Ovary (tissue), 9 donors: ENCODE results near the gene SLC33A1. TPM values are rescaled to one million over a fixed set of nuclear protein-coding genes. Genes with fewer than 3 reads are reported as not detected.

Experiments
- DNase-seq, 5 donors: peaks; one replicate each; pipeline ENCODE4 v3.0.0-alpha.2; 2019 to 2020
- H3K27ac ChIP-seq, 2 donors: fragments of 200-600 bp; one replicate each; pipeline versions ENCODE4 v1.5.1 to v1.8.0; 2019 to 2022
- H3K27me3 ChIP-seq: fragments of 200-600 bp; one replicate; pipeline ENCODE4 v1.8.0; 2022
- H3K36me3 ChIP-seq: fragments of 200-600 bp; sonication (generic); one replicate; pipeline ENCODE4 v1.5.1; 2019
- H3K4me1 ChIP-seq: one replicate; pipeline ENCODE4 v1.8.1; 2013; ENCODE audit warnings: mild to moderate bottlenecking, moderate library complexity; ENCODE audit not compliant: insufficient read depth
- H3K4me3 ChIP-seq: fragments of 200-600 bp; sonication (generic); one replicate; pipeline ENCODE4 v1.5.1; 2017
- H3K9me3 ChIP-seq, 2 donors: fragments of 200-600 bp in 1 of 2; sonication (generic) in 1 of 2; one replicate each; pipeline versions ENCODE4 v1.5.1 to v1.8.1; 2013 to 2019; ENCODE audit warnings: mild to moderate bottlenecking in 1 of 2, moderate library complexity in 1 of 2
- CTCF ChIP-seq, 3 donors: fragments of 450-650 bp in 2 of 3; fragments of 200-600 bp in 1 of 3; IDR thresholded peaks; one replicate each; pipeline versions ENCODE4 v1.5.1 to v1.8.0; 2016 to 2022; ENCODE audit warnings: antibody characterized with exemption in 3 of 3, mild to moderate bottlenecking in 1 of 3
- EP300 ChIP-seq: sonication (generic); formaldehyde crosslinking; IDR thresholded peaks from one replicate; pipeline ENCODE4 v1.6.1; 2017; ENCODE audit warnings: antibody characterized with exemption
- POLR2A ChIP-seq: fragments of 450-650 bp; IDR thresholded peaks from one replicate; pipeline ENCODE4 v1.6.1; 2017; ENCODE audit warnings: antibody characterized with exemption, mild to moderate bottlenecking, moderate library complexity
- WGBS, 3 donors: extraction: QIAGEN DNeasy Blood & Tissue Kit in 1 of 3; methylation state at CpG; one replicate each; pipeline versions ENCODE4 v1.1.5 to v1.1.7; 2013 to 2017; 5-methylcytosine and 5-hydroxymethylcytosine counted together
- intact Hi-C, 4 donors: fragments of 100-400 bp; cut with DNase I; formaldehyde crosslinking; loops; one replicate each; pipeline versions ENCODE4 v1.11.0 to v1.15.1; 2022 to 2023
- polyA plus RNA-seq, 2 donors: library from polyadenylated mRNA; stranded (reverse); fragments of 200-250 nt in 1 of 2; fragments of 350-450 nt in 1 of 2; fragmentation: Illumina TruSeq in 1 of 2; extraction: RNeasy Lipid Tissue Mini Kit (QIAGEN cat#74804) in 1 of 2; gene quantifications; one replicate each; pipeline ENCODE4 v1.2.3, GENCODE V29; 2013 to 2014
- total RNA-seq, 7 donors: library from RNA; depleted of rRNA in 2 of 7; stranded (reverse); fragments of >200 nt in 2 of 7; fragmentation: NEBNext Ultra II Directional in 3 of 7; extraction: Animal tissue kit (Norgen Biotek cat#: 25700) in 3 of 7; gene quantifications; one replicate each; pipeline versions ENCODE4 v1.1.0 to v1.2.4, GENCODE V29; 2016 to 2023
- donor health status: DM: no; HTN: no; CAD: no; lungs with moderate emphysema.
- donor health status: DM: no; HTN: no; CAD: no.
- donor health status: Bipolar disorder and iron deficiency.
- donor health status: DM: yes; HTN: yes; CAD: no.
- donor health status: DM: no; HTN: no; CAD: no.
- donor health status: DM: yes; HTN: yes; CAD: no.

The SLC33A1 gene
- total and polyA plus RNA-seq, 9 donors, result 10.9 to 35.4 (median 23.7) TPM

- intact Hi-C loops, result no loop called here
- no peaks in the 10 kb centered on the region for H3K27me3 ChIP-seq
- H3K4me1 ChIP-seq, result no peaks in the 10 kb centered on the region
- H3K4me3 ChIP-seq, result no peak overlapping the region
- TF ChIP-seq EP300, result no peak
- TF ChIP-seq CTCF (IDR thresholded peaks at IDR 0.05), result no peak
- TF ChIP-seq POLR2A, result no peak
- DNase-seq, result no peak
- H3K36me3 ChIP-seq, result no peaks in the 10 kb centered on the region
- peaks cover 0 to 8% of the 10 kb centered on the region in 2 donors for H3K9me3 ChIP-seq
- H3K27ac ChIP-seq, result no peak overlapping the region
Measured at GRCh38 chr3:155780291-155780690, 73.9 kb downstream of the SLC33A1 start.

- H3K9me3 ChIP-seq, result peaks cover 0 to 7% of the 10 kb centered on the region in 2 donors
- H3K36me3 ChIP-seq, result no peaks in the 10 kb centered on the region
- no peaks in the 10 kb centered on the region for H3K27me3 ChIP-seq
- H3K4me3 ChIP-seq, result no peak overlapping the region
- no peak overlapping the region for H3K27ac ChIP-seq
- DNase-seq, result no peak
- no peaks in the 10 kb centered on the region for H3K4me1 ChIP-seq
- TF ChIP-seq EP300, result no peak
- no peak for TF ChIP-seq CTCF (IDR thresholded peaks at IDR 0.05)
- no peak for TF ChIP-seq POLR2A
- intact Hi-C loops, result no loop called here
Measured at GRCh38 chr3:155778462-155778861, 75.8 kb downstream of the SLC33A1 start.

GRCh38 chr3:155772801-155773200 lies 81.4 kb downstream of the SLC33A1 start:
- Histone ChIP-seq H3K27ac (no peak overlapping the region), H3K4me1 (no peaks in the 10 kb centered on the region), H3K36me3 (no peaks in the 10 kb centered on the region), H3K9me3 (peaks cover 0 to 5% of the 10 kb centered on the region in 2 donors), H3K4me3 (no peak overlapping the region), H3K27me3 (no peaks in the 10 kb centered on the region)
- no peak for DNase-seq
- TF ChIP-seq POLR2A (no peak), CTCF (IDR thresholded peaks at IDR 0.05) (no peak), EP300 (no peak)
- intact Hi-C loops, result no loop called here
- 88 to 97% (median 96%) methylated on average over 1 of the region's 1 CpG for WGBS, 3 donors

GRCh38 chr3:155771126-155771525 lies 83.1 kb downstream of the SLC33A1 start:
- no peak for DNase-seq
- Histone ChIP-seq H3K4me3 (no peak overlapping the region), H3K4me1 (no peaks in the 10 kb centered on the region), H3K27ac (no peak overlapping the region), H3K9me3 (peaks cover 0 to 5% of the 10 kb centered on the region in 2 donors), H3K27me3 (no peaks in the 10 kb centered on the region), H3K36me3 (no peaks in the 10 kb centered on the region)
- intact Hi-C loops, result no loop called here
- 87 to 99% (median 95%) methylated on average over 6 of the region's 6 CpGs for WGBS, 3 donors
- TF ChIP-seq CTCF (IDR thresholded peaks at IDR 0.05) (no peak), POLR2A (no peak), EP300 (no peak)

Other genes starting within 250 kb of the SLC33A1 start
- 1 to 10 TPM in 3 of 7 donors, under 1 TPM in 4; 0.23 to 6.3 (median 0.83) TPM for gene PLCH1, start 109.4 kb downstream of the SLC33A1 start, total RNA-seq
- gene PLCH1, start 109.4 kb downstream of the SLC33A1 start, polyA plus RNA-seq, result under 1 TPM; 0.04 to 0.12 TPM
- gene C3orf33, start 48.1 kb downstream of the SLC33A1 start, total RNA-seq, result 1 to 10 TPM; 4.5 to 7.6 (median 6.3) TPM
- 1 to 10 TPM; 4.5 to 6.4 TPM for gene C3orf33, start 48.1 kb downstream of the SLC33A1 start, polyA plus RNA-seq
- 10 to 100 TPM; 22.2 to 62.1 (median 48.9) TPM for gene GMPS, start 16.2 kb upstream of the SLC33A1 start, total RNA-seq
- 10 to 100 TPM; 16.2 to 47.2 TPM for gene GMPS, start 16.2 kb upstream of the SLC33A1 start, polyA plus RNA-seq